HEK293 (cell line): ENCODE measurements around the gene GTSE1.

Source experiments
- CTCF ChIA-PET: fragments of 350-600 bp; formaldehyde crosslinking; extraction: SDS; loops from one replicate; lab custom pipeline; 2021; ENCODE audit warnings: antibody characterized with exemption; lab: Yijun Ruan, JAX
- POLR2A ChIA-PET: fragments of 300-600 bp; formaldehyde crosslinking; extraction: SDS; loops from one replicate; lab custom pipeline; 2020; ENCODE audit warnings: antibody characterized with exemption, inconsistent platforms; lab: Yijun Ruan, JAX
- H3K27ac ChIP-seq: fragments of 200-500 bp; sonication (Bioruptor generic); 2 replicates; pipeline ENCODE4 v1.5.1; 2014; ENCODE audit warnings: low read depth, low read length, control low read depth, inconsistent platforms; ENCODE audit errors: extremely low read depth
- H3K36me3 ChIP-seq, 2 experiments: fragments of 200-500 bp in 1 of 2; sonication (Bioruptor generic) in 1 of 2; 1 replicate in 1 of 2; 2 replicates in 1 of 2; pipeline ENCODE4 v1.5.1; 2014 to 2017; ENCODE audit warnings: inconsistent platforms in 2 of 2, low read length in 2 of 2; ENCODE audit not compliant: control insufficient read depth in 2 of 2, insufficient read depth in 1 of 2
- H3K4me1 ChIP-seq: fragments of 200-500 bp; sonication (Bioruptor generic); 2 replicates; pipeline ENCODE4 v1.5.1; 2014; ENCODE audit warnings: mild to moderate bottlenecking, low read length, inconsistent platforms; ENCODE audit not compliant: control insufficient read depth, insufficient read depth
- H3K4me3 ChIP-seq: 2 replicates; pipeline ENCODE4 v1.5.1; 2011; ENCODE audit warnings: low read depth, mild to moderate bottlenecking, control low read depth, low read length, moderate library complexity
- H3K9me3 ChIP-seq: fragments of 200-500 bp; sonication (Bioruptor generic); 2 replicates; pipeline ENCODE4 v1.5.1; 2014; ENCODE audit warnings: low read depth, low read length, inconsistent platforms; ENCODE audit not compliant: control insufficient read depth, insufficient read depth
- EGR2 ChIP-seq: fragments of 450-650 bp; formaldehyde crosslinking; IDR thresholded peaks from 2 replicates; pipeline ENCODE4 v1.5.1; 2016; ENCODE audit warnings: low read depth, missing biosample characterization, missing genetic modification characterization
- HOXC10 ChIP-seq: sonication (generic); formaldehyde crosslinking; IDR thresholded peaks from 2 replicates; pipeline ENCODE4 v1.8.1; 2023; ENCODE audit warnings: mild to moderate bottlenecking, missing genetic modification reagents
- KLF7 ChIP-seq: fragments of 450-650 bp; formaldehyde crosslinking; IDR thresholded peaks from 2 replicates; pipeline ENCODE4 v1.5.1; 2016; ENCODE audit warnings: missing biosample characterization, missing genetic modification characterization, borderline replicate concordance
- KLF9 ChIP-seq: fragments of 450-650 bp; formaldehyde crosslinking; IDR thresholded peaks from 2 replicates; pipeline ENCODE4 v1.5.1; 2016; ENCODE audit warnings: missing biosample characterization, missing genetic modification characterization, low read depth
- ZBTB1 ChIP-seq: fragments of 450-650 bp; formaldehyde crosslinking; IDR thresholded peaks from 2 replicates; pipeline ENCODE4 v1.5.1; 2016; ENCODE audit warnings: missing biosample characterization, missing genetic modification characterization
- ZBTB20 ChIP-seq: fragments of 450-650 bp; formaldehyde crosslinking; IDR thresholded peaks from 2 replicates; pipeline ENCODE4 v1.5.1; 2016; ENCODE audit warnings: missing biosample characterization, missing genetic modification characterization
- ZNF114 ChIP-seq: fragments of 450-650 bp; formaldehyde crosslinking; IDR thresholded peaks from 2 replicates; pipeline ENCODE4 v1.5.0; 2017; ENCODE audit warnings: missing biosample characterization, missing genetic modification characterization
- ZNF148 ChIP-seq: fragments of 450-650 bp; formaldehyde crosslinking; IDR thresholded peaks from 2 replicates; pipeline ENCODE4 v1.5.0; 2017; ENCODE audit warnings: missing biosample characterization, missing genetic modification characterization, borderline replicate concordance
- ZNF174 ChIP-seq: fragments of 450-650 bp; formaldehyde crosslinking; IDR thresholded peaks from 2 replicates; pipeline ENCODE4 v1.5.0; 2017; ENCODE audit warnings: missing biosample characterization, mild to moderate bottlenecking, missing genetic modification characterization
- ZNF19 ChIP-seq: fragments of 450-650 bp; formaldehyde crosslinking; IDR thresholded peaks from 2 replicates; pipeline ENCODE4; 2016; ENCODE audit warnings: missing biosample characterization, missing genetic modification characterization, low read depth
- ZNF23 ChIP-seq: fragments of 450-650 bp; formaldehyde crosslinking; IDR thresholded peaks from 2 replicates; pipeline ENCODE4 v1.5.1; 2016; ENCODE audit warnings: missing biosample characterization, missing genetic modification characterization, borderline replicate concordance
- ZNF239 ChIP-seq: fragments of 450-650 bp; formaldehyde crosslinking; IDR thresholded peaks from 2 replicates; pipeline ENCODE4 v1.5.1; 2016; ENCODE audit warnings: missing biosample characterization, missing genetic modification characterization
- ZNF24 ChIP-seq: fragments of 450-650 bp; formaldehyde crosslinking; IDR thresholded peaks from 2 replicates; pipeline ENCODE4 v1.5.1; 2016; ENCODE audit warnings: missing biosample characterization, missing genetic modification characterization
- ZNF600 ChIP-seq: fragments of 450-650 bp; formaldehyde crosslinking; IDR thresholded peaks from 2 replicates; pipeline ENCODE4 v1.5.1; 2016; ENCODE audit warnings: missing biosample characterization, missing genetic modification characterization
- TF ChIP-seq, protein P1 (sequence below): fragments of 450-650 bp; formaldehyde crosslinking; IDR thresholded peaks from 2 replicates; pipeline ENCODE4 v1.5.1; 2016; ENCODE audit warnings: missing biosample characterization, missing genetic modification characterization
- TF ChIP-seq, protein P2 (sequence below): fragments of 450-650 bp; formaldehyde crosslinking; IDR thresholded peaks from 2 replicates; pipeline ENCODE4 v1.5.1; 2016; ENCODE audit warnings: missing biosample characterization, missing genetic modification characterization, borderline replicate concordance
- TF ChIP-seq, protein P3 (sequence below): fragments of 450-650 bp; formaldehyde crosslinking; IDR thresholded peaks from 2 replicates; pipeline ENCODE4 v1.5.1; 2016; ENCODE audit warnings: missing biosample characterization, missing genetic modification characterization, low read depth

GTSE1 gene

DNA sequence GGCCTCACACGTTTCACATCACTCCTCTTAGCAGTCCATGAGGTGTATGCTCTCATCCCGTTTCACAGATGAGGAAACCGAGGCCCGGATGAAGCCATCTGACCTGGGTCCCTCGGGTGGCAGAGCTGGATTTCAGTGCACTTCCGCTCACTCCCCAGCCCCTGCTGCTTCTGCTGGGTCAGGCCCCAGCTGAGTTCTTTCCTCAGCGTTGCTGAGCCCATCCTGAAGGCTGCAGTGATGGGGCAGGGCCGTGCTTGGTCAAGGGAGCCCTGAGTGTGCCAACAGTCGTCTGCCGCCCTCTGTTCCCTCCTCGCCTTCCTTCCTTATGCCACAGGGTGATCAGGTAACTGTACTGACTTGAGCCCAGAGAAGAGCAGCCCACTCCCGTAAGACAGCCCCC is 51.0 kb downstream of the GTSE1 start:
- TF ChIP-seq ZNF114 (no peak), ZNF174 (no peak), ZBTB1 (tag by site-specific recombination) (no peak), ZNF19 (tag by site-specific recombination) (no peak), ZNF239 (no peak), ZNF23 (tag by site-specific recombination) (no peak), ZNF148 (tag by site-specific recombination) (no peak), ZNF24 (tag by site-specific recombination) (no peak), KLF7 (tag by site-specific recombination) (no peak), HOXC10 (CRISPR knock-in tag) (no peak), ZBTB20 (tag by site-specific recombination) (no peak), ZNF600 (tag by site-specific recombination) (no peak), EGR2 (no peak), KLF9 (no peak)
- TF ChIP-seq, protein P1, sequence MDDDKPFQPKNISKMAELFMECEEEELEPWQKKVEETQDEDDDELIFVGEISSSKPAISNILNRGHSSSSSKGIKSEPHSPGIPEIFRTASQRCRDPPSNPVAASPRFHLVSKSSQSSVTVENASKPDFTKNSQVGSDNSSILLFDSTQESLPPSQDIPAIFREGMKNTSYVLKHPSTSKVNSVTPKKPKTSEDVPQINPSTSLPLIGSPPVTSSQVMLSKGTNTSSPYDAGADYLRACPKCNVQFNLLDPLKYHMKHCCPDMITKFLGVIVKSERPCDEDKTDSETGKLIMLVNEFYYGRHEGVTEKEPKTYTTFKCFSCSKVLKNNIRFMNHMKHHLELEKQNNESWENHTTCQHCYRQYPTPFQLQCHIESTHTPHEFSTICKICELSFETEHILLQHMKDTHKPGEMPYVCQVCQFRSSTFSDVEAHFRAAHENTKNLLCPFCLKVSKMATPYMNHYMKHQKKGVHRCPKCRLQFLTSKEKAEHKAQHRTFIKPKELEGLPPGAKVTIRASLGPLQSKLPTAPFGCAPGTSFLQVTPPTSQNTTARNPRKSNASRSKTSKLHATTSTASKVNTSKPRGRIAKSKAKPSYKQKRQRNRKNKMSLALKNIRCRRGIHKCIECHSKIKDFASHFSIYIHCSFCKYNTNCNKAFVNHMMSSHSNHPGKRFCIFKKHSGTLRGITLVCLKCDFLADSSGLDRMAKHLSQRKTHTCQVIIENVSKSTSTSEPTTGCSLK (tag by site-specific recombination): no peak
- TF ChIP-seq, protein P2, sequence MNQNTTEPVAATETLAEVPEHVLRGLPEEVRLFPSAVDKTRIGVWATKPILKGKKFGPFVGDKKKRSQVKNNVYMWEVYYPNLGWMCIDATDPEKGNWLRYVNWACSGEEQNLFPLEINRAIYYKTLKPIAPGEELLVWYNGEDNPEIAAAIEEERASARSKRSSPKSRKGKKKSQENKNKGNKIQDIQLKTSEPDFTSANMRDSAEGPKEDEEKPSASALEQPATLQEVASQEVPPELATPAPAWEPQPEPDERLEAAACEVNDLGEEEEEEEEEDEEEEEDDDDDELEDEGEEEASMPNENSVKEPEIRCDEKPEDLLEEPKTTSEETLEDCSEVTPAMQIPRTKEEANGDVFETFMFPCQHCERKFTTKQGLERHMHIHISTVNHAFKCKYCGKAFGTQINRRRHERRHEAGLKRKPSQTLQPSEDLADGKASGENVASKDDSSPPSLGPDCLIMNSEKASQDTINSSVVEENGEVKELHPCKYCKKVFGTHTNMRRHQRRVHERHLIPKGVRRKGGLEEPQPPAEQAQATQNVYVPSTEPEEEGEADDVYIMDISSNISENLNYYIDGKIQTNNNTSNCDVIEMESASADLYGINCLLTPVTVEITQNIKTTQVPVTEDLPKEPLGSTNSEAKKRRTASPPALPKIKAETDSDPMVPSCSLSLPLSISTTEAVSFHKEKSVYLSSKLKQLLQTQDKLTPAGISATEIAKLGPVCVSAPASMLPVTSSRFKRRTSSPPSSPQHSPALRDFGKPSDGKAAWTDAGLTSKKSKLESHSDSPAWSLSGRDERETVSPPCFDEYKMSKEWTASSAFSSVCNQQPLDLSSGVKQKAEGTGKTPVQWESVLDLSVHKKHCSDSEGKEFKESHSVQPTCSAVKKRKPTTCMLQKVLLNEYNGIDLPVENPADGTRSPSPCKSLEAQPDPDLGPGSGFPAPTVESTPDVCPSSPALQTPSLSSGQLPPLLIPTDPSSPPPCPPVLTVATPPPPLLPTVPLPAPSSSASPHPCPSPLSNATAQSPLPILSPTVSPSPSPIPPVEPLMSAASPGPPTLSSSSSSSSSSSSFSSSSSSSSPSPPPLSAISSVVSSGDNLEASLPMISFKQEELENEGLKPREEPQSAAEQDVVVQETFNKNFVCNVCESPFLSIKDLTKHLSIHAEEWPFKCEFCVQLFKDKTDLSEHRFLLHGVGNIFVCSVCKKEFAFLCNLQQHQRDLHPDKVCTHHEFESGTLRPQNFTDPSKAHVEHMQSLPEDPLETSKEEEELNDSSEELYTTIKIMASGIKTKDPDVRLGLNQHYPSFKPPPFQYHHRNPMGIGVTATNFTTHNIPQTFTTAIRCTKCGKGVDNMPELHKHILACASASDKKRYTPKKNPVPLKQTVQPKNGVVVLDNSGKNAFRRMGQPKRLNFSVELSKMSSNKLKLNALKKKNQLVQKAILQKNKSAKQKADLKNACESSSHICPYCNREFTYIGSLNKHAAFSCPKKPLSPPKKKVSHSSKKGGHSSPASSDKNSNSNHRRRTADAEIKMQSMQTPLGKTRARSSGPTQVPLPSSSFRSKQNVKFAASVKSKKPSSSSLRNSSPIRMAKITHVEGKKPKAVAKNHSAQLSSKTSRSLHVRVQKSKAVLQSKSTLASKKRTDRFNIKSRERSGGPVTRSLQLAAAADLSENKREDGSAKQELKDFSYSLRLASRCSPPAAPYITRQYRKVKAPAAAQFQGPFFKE: no peak
- TF ChIP-seq, protein P3, sequence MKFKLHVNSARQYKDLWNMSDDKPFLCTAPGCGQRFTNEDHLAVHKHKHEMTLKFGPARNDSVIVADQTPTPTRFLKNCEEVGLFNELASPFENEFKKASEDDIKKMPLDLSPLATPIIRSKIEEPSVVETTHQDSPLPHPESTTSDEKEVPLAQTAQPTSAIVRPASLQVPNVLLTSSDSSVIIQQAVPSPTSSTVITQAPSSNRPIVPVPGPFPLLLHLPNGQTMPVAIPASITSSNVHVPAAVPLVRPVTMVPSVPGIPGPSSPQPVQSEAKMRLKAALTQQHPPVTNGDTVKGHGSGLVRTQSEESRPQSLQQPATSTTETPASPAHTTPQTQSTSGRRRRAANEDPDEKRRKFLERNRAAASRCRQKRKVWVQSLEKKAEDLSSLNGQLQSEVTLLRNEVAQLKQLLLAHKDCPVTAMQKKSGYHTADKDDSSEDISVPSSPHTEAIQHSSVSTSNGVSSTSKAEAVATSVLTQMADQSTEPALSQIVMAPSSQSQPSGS (tag by site-specific recombination): no peak
- TF ChIP-seq, all 188 proteins: peak for 0
- Histone ChIP-seq H3K36me3 (peaks cover 67 to 99% of the 10 kb centered on the region in 2 experiments), H3K27ac (no peak overlapping the region), H3K9me3 (no peaks in the 10 kb centered on the region), H3K4me1 (peaks cover 1% of the 10 kb centered on the region; the same call in 1 of the 2 replicates), H3K4me3 (no peak overlapping the region)
- ChIA-PET POLR2A (no interaction called here), CTCF (interaction anchor here (0.9 kb wide), 1 partner anchor 20 kb away, joined by 3 read pairs; no protein-coding TSS in a partner anchor)
